ENCODE results near the gene TAC4.

The TAC4 gene

DNA sequence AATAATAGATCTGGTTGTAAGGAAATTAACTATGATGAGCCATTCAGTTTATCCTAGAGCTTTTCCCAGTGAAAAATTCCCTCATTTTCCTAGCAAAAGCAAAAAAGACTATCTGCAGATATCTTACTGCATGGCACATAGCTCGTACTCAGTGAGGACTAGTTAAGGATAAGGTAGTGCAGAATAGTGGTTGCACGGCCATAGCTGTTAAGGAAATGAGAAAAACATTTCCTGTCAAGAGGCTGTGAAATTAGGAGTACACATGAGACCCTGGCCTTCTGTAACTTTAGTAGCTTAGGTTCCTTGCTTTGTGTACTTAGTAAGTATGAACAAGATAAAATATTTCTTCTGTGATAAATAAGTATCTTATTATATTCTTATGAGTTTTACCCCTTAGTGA, 49.1 kb downstream of the TAC4 start:
- no peak for DNase-seq (ENCODE audit: low read depth)

GRCh38 chr17:49798182-49798581, 49.7 kb downstream of the TAC4 start:
- DNase-seq (ENCODE audit: low read depth), result no peak

- DNase-seq (ENCODE audit: low read depth), result no peak
These were observed 52.5 kb downstream of the TAC4 start for GRCh38 chr17:49795372-49795771.

- DNase-seq (ENCODE audit: low read depth), result no peak
These were observed 54.6 kb downstream of the TAC4 start for GRCh38 chr17:49793309-49793708.

DNA sequence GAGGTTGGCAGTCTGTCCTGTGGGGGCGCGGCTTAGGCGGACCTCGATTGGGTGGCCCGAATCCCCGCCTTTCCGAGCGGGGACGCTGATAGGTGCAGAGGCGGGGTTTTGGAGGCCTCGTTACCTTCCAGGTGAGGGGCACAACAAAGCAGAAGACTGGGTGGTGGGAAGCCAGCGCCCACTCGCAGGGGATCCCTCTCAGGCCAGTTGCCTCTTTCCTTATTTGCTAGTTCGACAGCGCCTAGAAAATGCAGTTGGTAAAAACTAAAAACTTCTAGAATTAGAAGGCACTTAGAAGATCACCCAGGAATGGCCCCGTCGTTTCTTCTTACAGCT, 58.7 kb downstream of the TAC4 start:
- DNase-seq (ENCODE audit: low read depth), result no peak

GRCh38 chr17:49788478-49789242, 59.2 kb downstream of the TAC4 start, which contains the start of gene KAT7:
TSS of gene KAT7 (plus strand) at chr17:49788681. CDS start at chr17:49788835, 154 bp downstream.
- DNase-seq (ENCODE audit: low read depth), result peak; percentile 98
